ENCODE data around the gene MRPL54. TPM values are rescaled to one million over a fixed set of nuclear protein-coding genes. Genes with fewer than 3 reads are reported as not detected.
"Not testable (repeated sequence)": the region's sequence is repeated elsewhere in the genome, so short reads cannot be mapped to it uniquely, and the experiment has no call there.

MRPL54 gene
- total RNA-seq, 2 donors from 2014 or later = 64.6 to 67.7 TPM

DNA sequence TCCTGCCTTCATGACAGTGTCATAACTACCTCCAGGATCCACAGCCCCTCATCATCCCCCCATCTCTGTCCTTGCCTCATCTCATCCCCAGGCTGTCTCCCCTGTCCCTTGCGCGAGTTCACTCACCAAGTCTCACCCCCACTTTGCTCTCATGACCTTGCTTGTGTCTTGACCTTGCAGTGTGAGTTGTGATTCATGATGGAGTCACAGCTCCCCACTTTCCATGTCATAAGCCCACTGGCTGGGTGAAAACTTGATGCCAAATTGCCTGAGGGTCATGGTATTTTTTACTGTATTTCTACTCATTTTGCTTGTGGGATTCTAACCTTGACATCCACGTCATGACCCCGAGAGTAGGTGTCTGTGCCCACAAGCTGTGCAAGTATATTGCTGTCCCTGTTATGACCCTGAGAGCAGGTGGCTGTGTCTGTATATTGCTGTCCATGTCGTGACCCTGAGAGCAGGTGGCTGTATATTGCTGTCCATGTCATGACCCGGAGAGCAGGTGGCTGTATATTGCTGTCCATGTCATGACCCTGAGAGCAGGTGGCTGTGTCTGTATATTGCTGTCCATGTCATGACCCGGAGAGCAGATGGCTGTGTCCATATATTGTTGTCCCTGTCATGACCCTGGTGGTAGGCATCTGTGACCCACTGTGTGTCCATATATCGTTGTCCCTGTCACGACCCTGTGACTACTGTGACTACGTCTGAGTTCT lies 24.8 kb upstream of the MRPL54 start:
- no peak for DNase-seq
- intact Hi-C loops (cut with DNase I, micrococcal nuclease) = no loop called here
- ATAC-seq = no peak

DNA sequence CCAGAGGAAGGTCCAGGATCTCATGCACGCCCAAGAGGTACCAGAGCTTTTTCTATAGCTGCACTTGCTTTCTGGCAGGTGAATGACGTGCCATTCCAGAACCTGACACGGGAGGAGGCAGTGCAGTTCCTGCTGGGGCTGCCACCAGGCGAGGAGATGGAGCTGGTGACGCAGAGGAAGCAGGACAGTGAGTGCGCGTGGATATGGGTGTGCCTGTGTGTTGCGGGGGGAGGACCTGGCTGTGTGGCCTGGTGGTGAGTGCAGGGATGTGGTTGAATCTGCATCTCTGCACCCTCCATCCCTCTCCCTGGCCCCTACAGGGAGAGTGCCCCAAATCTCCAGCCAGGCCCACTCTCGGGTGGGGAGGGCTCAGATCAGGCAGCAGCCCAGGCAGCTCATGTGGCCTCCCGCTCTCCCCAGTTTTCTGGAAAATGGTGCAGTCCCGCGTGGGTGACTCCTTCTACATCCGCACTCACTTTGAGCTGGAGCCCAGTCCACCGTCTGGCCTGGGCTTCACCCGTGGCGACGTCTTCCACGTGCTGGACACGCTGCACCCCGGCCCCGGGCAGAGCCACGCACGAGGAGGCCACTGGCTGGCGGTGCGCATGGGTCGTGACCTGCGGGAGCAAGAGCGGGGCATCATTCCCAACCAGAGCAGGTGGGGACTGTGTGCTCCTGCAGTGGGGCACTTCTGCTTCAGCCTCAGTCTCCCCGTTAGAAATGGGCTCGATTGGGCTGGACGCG lies 23.8 kb upstream of the MRPL54 start:
- intact Hi-C loops (cut with DNase I, micrococcal nuclease) = no loop called here
- no peak for DNase-seq
- ATAC-seq = peak; percentile 9

DNA sequence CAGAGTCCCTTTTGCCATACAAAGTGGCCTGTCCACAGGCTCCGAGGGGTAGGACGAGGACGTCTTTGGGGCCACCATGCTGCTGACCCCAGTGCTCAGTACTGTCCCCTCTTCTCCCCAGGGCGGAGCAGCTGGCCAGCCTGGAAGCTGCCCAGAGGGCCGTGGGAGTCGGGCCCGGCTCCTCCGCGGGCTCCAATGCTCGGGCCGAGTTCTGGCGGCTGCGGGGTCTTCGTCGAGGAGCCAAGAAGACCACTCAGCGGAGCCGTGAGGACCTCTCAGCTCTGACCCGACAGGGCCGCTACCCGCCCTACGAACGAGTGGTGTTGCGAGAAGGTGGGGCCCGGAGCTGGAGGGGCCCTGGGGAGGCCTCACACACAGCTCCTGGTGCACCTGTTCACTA lies 22.1 kb upstream of the MRPL54 start:
- intact Hi-C loops (cut with DNase I, micrococcal nuclease) = no loop called here
- DNase-seq (no peak), ATAC-seq (no peak)

GRCh38 chr19:3743486-3743885 lies 19.0 kb upstream of the MRPL54 start:
- DNase-seq (no peak), ATAC-seq (peak; percentile 19)
- intact Hi-C loops (cut with DNase I, micrococcal nuclease) = no loop called here

DNA sequence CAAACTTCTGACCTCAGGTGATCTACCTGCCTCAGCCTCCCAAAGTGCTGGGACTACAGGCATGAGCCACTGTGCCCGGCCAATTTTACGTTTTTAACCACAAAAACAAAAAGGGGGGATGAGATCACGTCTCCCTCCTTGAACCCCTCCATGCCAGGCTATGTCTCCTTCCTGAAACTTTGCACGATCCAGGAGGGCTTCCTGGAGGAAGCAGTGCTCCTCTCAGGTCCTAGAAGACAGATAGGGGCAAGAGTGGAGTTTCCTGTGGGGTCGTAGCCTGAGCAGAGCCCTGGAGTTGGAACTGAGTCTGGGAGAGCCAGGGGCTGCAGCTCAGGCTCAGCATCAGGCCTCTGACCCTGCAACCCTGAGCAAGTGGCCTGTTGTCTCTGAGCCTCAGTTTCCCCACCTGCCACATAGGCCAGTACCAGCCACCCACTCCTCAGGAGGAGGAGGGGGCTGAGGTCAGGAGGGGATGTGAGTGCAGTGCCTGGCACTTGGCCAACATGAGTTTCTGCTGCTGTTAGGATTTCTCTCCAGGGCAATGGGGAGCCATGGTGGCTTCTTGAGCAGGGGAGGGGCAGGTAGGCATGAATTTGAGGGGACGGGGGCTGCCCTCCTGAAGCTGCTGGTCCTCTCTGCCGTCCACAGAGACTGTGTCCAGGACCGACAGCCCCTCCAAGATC lies 17.0 kb upstream of the MRPL54 start:
- no peak for ATAC-seq
- intact Hi-C loops (cut with DNase I, micrococcal nuclease) = no loop called here
- DNase-seq = no peak

GRCh38 chr19:3746371-3747056 lies 16.0 kb upstream of the MRPL54 start:
- DNase-seq (no peak), ATAC-seq (no peak)
- intact Hi-C loops (cut with DNase I, micrococcal nuclease) = no loop called here

- no peak for DNase-seq
- peak; percentile 21 for ATAC-seq
- intact Hi-C loops (cut with DNase I, micrococcal nuclease) = no loop called here
Measured at GRCh38 chr19:3748965-3749364, 13.5 kb upstream of the MRPL54 start.

DNA sequence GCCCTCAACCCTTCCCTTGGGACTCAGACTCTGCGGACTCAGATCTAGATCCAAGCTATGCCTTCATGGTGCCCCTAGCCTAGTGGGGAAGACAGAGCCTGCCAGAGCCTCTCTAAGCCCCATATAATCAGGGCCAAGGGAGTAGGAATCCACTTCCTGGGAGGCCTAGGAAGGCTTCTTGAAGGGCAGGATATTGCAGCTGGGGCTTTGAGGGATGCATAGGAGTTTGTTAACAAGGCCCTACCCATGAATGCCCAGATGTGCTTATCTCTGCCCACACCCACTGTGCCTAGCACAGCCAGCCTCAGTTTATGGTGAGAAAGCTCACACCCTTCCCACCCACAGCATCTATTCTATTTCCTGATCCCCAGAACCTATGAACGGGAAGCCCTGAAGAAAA lies 12.3 kb upstream of the MRPL54 start:
- intact Hi-C loops (cut with DNase I, micrococcal nuclease) = no loop called here
- ATAC-seq (no peak), DNase-seq (no peak)

GRCh38 chr19:3751236-3751635 lies 11.2 kb upstream of the MRPL54 start:
- ATAC-seq (no peak), DNase-seq (no peak)
- intact Hi-C loops (cut with DNase I, micrococcal nuclease) = no loop called here

GRCh38 chr19:3752492-3752891 lies 10.0 kb upstream of the MRPL54 start:
- intact Hi-C loops (cut with DNase I, micrococcal nuclease) = no loop called here
- peak; percentile 15 for ATAC-seq
- DNase-seq = no peak

DNA sequence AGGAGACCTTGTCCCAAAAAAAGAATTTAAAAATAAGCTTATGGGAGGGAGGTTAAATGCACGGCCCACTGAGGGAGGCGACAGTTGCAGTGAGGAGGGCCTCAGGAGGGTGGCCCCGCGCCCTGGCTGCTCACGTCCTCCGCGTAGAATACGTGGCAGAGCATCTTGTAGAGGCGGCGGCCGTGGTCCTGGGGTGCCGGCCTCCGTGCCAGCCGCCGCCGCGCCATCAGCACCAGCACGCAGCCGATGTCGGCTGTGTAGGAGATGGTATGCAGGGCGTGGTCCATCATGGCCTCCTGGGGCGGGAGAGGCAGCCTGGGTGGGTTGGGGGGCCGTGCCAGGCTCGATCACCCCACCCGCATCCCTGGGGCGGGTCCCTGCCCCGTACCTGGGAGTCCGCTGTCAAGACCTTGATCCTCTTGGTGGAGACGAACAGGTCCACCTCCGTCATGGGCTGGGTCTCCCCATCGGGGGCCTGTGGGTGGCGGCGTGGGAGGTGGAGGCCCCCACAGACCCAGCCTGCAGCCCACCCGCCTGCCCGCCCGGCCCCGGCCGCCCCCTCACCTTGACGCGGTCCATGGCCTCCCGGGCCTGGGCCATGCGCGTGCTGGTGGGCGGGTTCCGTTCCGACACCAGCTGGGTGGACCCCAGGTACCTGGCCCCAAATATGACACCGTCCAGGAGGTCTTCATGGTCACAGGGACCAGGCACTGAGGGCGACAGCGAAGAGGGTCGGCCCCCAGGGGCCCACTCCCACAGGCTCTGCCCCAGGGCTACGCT lies 8.7 kb upstream of the MRPL54 start:
- DNase-seq = no peak
- peak; percentile 3 for ATAC-seq
- intact Hi-C loops (cut with DNase I, micrococcal nuclease) = no loop called here

GRCh38 chr19:3757705-3758104 lies 4.8 kb upstream of the MRPL54 start:
- DNase-seq; intact Hi-C loops (cut with DNase I, micrococcal nuclease); ATAC-seq: not testable (repeated sequence)

- intact Hi-C loops (cut with DNase I, micrococcal nuclease); DNase-seq; ATAC-seq: not testable (repeated sequence)
Measured at GRCh38 chr19:3758297-3758696, 4.2 kb upstream of the MRPL54 start.

DNA sequence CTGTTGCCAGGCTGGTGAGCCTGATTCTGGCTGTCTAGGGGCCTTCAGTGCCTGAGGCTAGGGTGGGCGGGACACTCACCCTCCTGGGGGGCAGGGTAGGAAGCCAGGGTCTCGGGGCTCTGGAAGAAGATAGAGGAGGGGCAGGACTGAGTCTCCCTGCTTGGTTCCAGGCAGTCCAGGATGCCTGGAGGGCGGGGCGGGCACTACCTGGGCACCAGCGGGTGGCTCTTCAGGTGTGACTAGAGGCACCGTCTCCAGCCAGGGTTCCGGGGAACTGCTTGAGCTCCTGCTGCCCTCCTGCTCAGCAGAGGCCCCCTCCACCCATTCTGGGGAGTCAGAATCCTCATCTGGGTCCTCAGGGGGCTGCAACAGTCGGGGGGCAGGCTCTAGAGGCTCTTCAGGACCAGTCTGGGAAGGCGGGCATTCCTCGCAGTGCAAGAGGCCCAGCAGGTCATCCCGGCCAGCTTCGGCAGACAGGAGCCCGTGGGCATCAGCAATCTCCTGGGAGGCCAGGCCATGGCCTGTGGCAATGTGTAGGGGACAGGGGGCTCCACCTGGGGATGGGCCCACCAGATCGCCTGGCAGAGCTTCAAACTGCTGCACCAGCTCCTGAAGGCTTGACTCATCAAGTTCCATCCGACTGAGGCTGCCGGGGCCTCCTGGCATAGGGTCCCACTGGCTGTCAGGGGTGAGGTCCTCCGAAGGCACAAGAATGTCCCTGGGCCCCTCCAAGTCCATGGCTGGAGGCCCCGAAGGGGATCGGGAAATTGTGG lies 2.8 kb upstream of the MRPL54 start:
- ATAC-seq = no peak
- no peak for DNase-seq
- intact Hi-C loops (cut with DNase I, micrococcal nuclease) = no loop called here

GRCh38 chr19:3760871-3761361 lies 1.6 kb upstream of the MRPL54 start:
- DNase-seq (no peak), ATAC-seq (no peak)
- intact Hi-C loops (cut with DNase I, micrococcal nuclease) = no loop called here

DNA sequence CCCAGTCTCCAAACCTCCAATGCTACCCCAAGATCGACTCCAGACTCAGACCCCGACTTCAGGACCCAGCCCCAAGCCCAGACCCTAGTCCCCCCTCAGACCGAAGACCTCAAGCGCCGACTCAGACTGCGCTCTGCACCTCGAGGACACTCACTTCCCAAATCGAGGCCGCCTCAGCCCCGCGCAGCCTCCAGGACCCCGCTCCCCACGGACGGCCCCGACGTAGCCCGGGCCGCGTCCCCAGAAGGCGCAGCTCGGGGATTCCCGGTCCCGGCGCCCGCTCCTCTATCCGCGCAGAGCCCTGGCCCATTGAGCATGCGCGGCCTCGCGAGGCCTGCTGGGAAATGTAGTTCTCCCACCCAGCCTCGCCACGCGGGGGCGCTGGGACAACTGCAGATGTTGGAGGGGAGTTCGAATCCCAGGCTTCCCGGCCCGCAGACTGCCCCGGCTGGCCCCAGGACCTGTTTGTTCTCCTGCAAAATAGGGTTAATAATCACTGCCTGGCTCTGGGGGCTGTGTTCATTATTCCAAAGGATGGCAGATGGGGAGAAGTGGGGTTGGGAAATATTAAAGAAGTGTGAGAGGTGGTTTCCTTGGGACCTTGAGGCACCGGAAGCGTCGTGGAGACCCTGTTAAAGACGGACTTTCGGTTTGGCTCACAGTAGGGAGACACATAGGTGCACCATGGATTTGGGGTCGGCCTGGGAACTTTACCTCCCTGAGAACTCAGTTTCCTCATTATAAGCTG lies 926 bp upstream of the MRPL54 start, which contains the start of gene APBA3:
TSS of gene APBA3 (minus strand) at position 311 of the 748 bp plus-strand sequence. CDS start 1,428 bp downstream, outside the sequence.
- DNase-seq (peak; percentile 89 to 95), ATAC-seq (peak; percentile 62)
- intact Hi-C loops (cut with DNase I, micrococcal nuclease) = no loop called here

GRCh38 chr19:3762130-3762473 lies 380 bp upstream of the MRPL54 start:
- ATAC-seq = no peak
- intact Hi-C loops (cut with DNase I, micrococcal nuclease) = no loop called here

More at GRCh38 chr19:3762130-3762473, 380 bp upstream of the MRPL54 start:
- DNase-seq = no peak

Measured in left colon (tissue), 2 donors.